Panc1 (cell line): ENCODE data around the gene HMGB1. TPM values are rescaled to one million over a fixed set of nuclear protein-coding genes. Genes with fewer than 3 reads are reported as not detected.

Experiments used
- ATAC-seq: fragments of 200-7000 bp; cut with Tn5 transposase; 2 replicates; pipeline ENCODE4 v1.9.1; 2020; ENCODE audit warnings: mild to moderate bottlenecking, moderate library complexity
- BruUV-seq: library from RNA; stranded (reverse); fragments of 400-500 nt; replicated peaks from 2 replicates; lab custom pipeline; 2021; lab: Mats Ljungman, UMichigan
- CTCF ChIA-PET: fragments of 300-600 bp; sonication (Branson Sonifier 250); formaldehyde crosslinking; loops from one replicate; lab custom pipeline; 2022; ENCODE audit warnings: antibody characterized with exemption; lab: Charles Lee
- POLR2A ChIA-PET: fragments of 300-600 bp; sonication (Branson Sonifier 250); formaldehyde crosslinking; loops from one replicate; lab custom pipeline; 2022; ENCODE audit warnings: antibody characterized with exemption; lab: Charles Lee
- DNase-seq: peaks from one replicate; pipeline ENCODE4 v3.0.0-alpha.2; 2010; ENCODE audit warnings: low read depth, low spot score
- H3K27ac ChIP-seq: 2 replicates; pipeline ENCODE4 v1.5.1; 2011; ENCODE audit warnings: mild to moderate bottlenecking, low read length, inconsistent platforms
- H3K27me3 ChIP-seq: fragments of 200-500 bp; sonication (Bioruptor generic); 2 replicates; pipeline ENCODE4 v1.6.0; 2014; ENCODE audit warnings: low read length, inconsistent platforms; ENCODE audit not compliant: control insufficient read depth, insufficient read depth
- H3K36me3 ChIP-seq: fragments of 200-500 bp; sonication (Bioruptor generic); 2 replicates; pipeline ENCODE4 v1.5.1; 2014; ENCODE audit warnings: inconsistent platforms, mild to moderate bottlenecking, low read length, moderate library complexity; ENCODE audit not compliant: control insufficient read depth, insufficient read depth
- H3K4me1 ChIP-seq: 2 replicates; pipeline ENCODE4 v1.5.1; 2011; ENCODE audit warnings: inconsistent platforms, mild to moderate bottlenecking, low read length, moderate library complexity; ENCODE audit not compliant: control insufficient read depth, insufficient read depth
- H3K4me3 ChIP-seq, 2 experiments: 2 replicates each; pipeline ENCODE4 v1.5.1; 2011 to 2012; ENCODE audit warnings: low read depth in 2 of 2, low read length in 2 of 2, mild to moderate bottlenecking in 2 of 2, inconsistent platforms in 1 of 2, moderate library complexity in 1 of 2
- H3K9me3 ChIP-seq: fragments of 200-500 bp; sonication (Bioruptor generic); 2 replicates; pipeline ENCODE4 v1.5.1; 2014; ENCODE audit warnings: low read depth, mild to moderate bottlenecking, inconsistent platforms, low read length, moderate library complexity; ENCODE audit not compliant: control insufficient read depth, insufficient read depth
- CTCF ChIP-seq: fragments of 450-650 bp; IDR thresholded peaks from 2 replicates; pipeline ENCODE4 v1.5.1; 2017; ENCODE audit warnings: mild to moderate bottlenecking
- POLR2AphosphoS5 ChIP-seq: IDR thresholded peaks from 2 replicates; pipeline ENCODE4 v1.6.1; 2012; ENCODE audit warnings: mild to moderate bottlenecking, low read depth, low read length, moderate library complexity
- REST ChIP-seq, 2 experiments: IDR thresholded peaks; 2 replicates each; pipeline ENCODE4 v1.6.1; 2011 to 2012; ENCODE audit warnings: low read depth in 2 of 2, control low read depth in 1 of 2, low read length in 1 of 2, mild to moderate bottlenecking in 1 of 2, moderate library complexity in 1 of 2; ENCODE audit not compliant: insufficient read depth in 1 of 2
- SIN3A ChIP-seq: IDR thresholded peaks from 2 replicates; pipeline ENCODE4 v1.6.1; 2012; ENCODE audit warnings: low read depth, mild to moderate bottlenecking, low read length, moderate library complexity, borderline replicate concordance; ENCODE audit not compliant: insufficient read depth
- TCF7L2 ChIP-seq: IDR thresholded peaks from 2 replicates; pipeline ENCODE4 v1.6.1; 2011; ENCODE audit warnings: mild to moderate bottlenecking, low read depth, low read length, inconsistent platforms
- in situ Hi-C: cut with HindIII; loops from 2 replicates; pipeline ENCODE4 v1.10.0; 2016; ENCODE audit warnings: low sequenced_read_pairs, low pct_unique_long_range_greater_than_20kb
- intact Hi-C: fragments of 100-400 bp; cut with micrococcal nuclease; formaldehyde crosslinking; loops from one replicate; pipeline ENCODE4 v1.10.0; 2022; ENCODE audit not compliant: unreplicated experiment
- total RNA-seq: library from RNA; stranded (reverse); gene quantifications from one replicate; pipeline ENCODE4 v1.2.1, GENCODE V29; 2021; ENCODE audit not compliant: unreplicated experiment

Gene HMGB1
- total RNA-seq, 1 experiment from 2014 or later, result 386 TPM

DNA sequence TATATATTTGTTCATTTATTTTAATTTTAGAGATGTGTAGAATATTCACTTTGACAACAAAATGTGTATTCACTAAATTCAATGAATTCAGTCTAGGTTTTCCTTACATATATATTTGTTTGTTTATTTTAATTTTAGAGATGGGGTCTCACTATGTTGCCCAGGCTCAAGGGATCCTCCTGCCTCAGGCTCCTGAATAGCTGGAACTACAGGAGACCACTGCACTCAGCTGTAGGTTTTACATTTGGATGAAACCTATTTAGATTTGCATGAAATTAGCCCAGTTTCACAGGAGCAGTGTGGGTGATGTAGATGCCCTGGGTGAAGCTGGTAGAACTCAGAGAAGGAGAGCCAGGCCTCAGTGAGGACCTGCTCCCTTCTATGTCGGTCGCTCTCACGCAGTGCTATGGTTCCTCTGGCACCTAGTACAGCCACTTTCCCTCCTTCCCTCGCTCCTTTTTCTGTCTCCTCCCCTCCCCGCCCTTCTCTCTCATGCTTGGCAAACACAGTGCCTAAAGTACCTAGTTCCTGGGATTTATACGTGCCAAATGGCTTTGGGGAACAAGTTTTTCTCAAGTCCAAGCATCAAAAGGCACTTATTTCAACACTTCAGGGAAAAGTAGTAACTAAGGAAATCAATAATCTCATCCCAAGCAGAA is 14.7 kb upstream of the HMGB1 start:
- ChIA-PET CTCF (no interaction called here), POLR2A (no interaction called here)
- no peak overlapping the region for H3K4me3 ChIP-seq
- ATAC-seq, result no peak
- no peaks in the 10 kb centered on the region for H3K27me3 ChIP-seq
- H3K4me1 ChIP-seq, result no peaks in the 10 kb centered on the region
- in situ Hi-C loops, result no loop called here
- no peak for TF ChIP-seq SIN3A
- no peak for TF ChIP-seq TCF7L2
- TF ChIP-seq CTCF, result no peak
- no peak for TF ChIP-seq POLR2AphosphoS5
- TF ChIP-seq REST (IDR thresholded peaks at IDR 0.05; ENCODE audit: insufficient read depth in 1 of 2, low read depth in 2 of 2, low read length in 1 of 2), result no peak
- intact Hi-C loops, result no loop called here
- no peak overlapping the region for H3K27ac ChIP-seq
- no peak for DNase-seq
- BruUV-seq, result no TSS peak
- no peaks in the 10 kb centered on the region for H3K36me3 ChIP-seq
- no peaks in the 10 kb centered on the region for H3K9me3 ChIP-seq

- in situ Hi-C loops, result no loop called here
- no peak for TF ChIP-seq SIN3A
- TF ChIP-seq CTCF, result no peak
- no peak for TF ChIP-seq TCF7L2
- no peak for TF ChIP-seq REST (IDR thresholded peaks at IDR 0.05; ENCODE audit: insufficient read depth in 1 of 2, low read depth in 2 of 2, low read length in 1 of 2)
- no peak for TF ChIP-seq POLR2AphosphoS5
- ChIA-PET POLR2A (no interaction called here), CTCF (no interaction called here)
- DNase-seq (no peak), ATAC-seq (no peak)
- no peak overlapping the region for H3K27ac ChIP-seq
- H3K27me3 ChIP-seq, result no peaks in the 10 kb centered on the region
- H3K4me1 ChIP-seq, result no peaks in the 10 kb centered on the region
- no peaks in the 10 kb centered on the region for H3K36me3 ChIP-seq
- no peak overlapping the region for H3K4me3 ChIP-seq
- H3K9me3 ChIP-seq, result no peaks in the 10 kb centered on the region
- intact Hi-C loops, result no loop called here
- no TSS peak for BruUV-seq
Observed at GRCh38 chr13:30479883-30480219, 14.1 kb upstream of the HMGB1 start.
